Endothelial cell (in vitro differentiated cells): ENCODE results near the gene STARD13. TPM values are rescaled to one million over a fixed set of nuclear protein-coding genes. Genes with fewer than 3 reads are reported as not detected.

Experiments used
- DNase-seq: peaks from one replicate; pipeline ENCODE4 v3.0.0; 2021; ENCODE audit warnings: low spot score
- H3K27ac Mint-ChIP-seq: one replicate; pipeline ENCODE4 v1.8.0; 2021; ENCODE audit warnings: mixed read lengths, inconsistent platforms; ENCODE audit not compliant: unreplicated experiment
- H3K27me3 Mint-ChIP-seq: one replicate; pipeline ENCODE4 v1.8.0; 2021; ENCODE audit warnings: mild to moderate bottlenecking, moderate library complexity, mixed read lengths, inconsistent platforms; ENCODE audit not compliant: unreplicated experiment
- H3K36me3 Mint-ChIP-seq: one replicate; pipeline ENCODE4 v1.8.0; 2021; ENCODE audit warnings: mild to moderate bottlenecking, low read depth, mixed read lengths, inconsistent platforms; ENCODE audit not compliant: unreplicated experiment
- H3K4me1 Mint-ChIP-seq: one replicate; pipeline ENCODE4 v1.8.0; 2021; ENCODE audit warnings: mild to moderate bottlenecking, mixed read lengths, inconsistent platforms; ENCODE audit not compliant: unreplicated experiment
- H3K4me3 Mint-ChIP-seq: one replicate; pipeline ENCODE4 v1.8.0; 2021; ENCODE audit warnings: mild to moderate bottlenecking, mixed read lengths, inconsistent platforms; ENCODE audit not compliant: unreplicated experiment
- H3K9me3 Mint-ChIP-seq: one replicate; pipeline ENCODE4 v1.8.0; 2021; ENCODE audit warnings: mixed read lengths, inconsistent platforms; ENCODE audit not compliant: unreplicated experiment
- CTCF ChIP-seq: fragments of 200-600 bp; sonication (generic); IDR thresholded peaks from one replicate; pipeline ENCODE4 v1.5.0; 2021; ENCODE audit warnings: antibody characterized with exemption; ENCODE audit not compliant: unreplicated experiment
- total RNA-seq: library from RNA; stranded (reverse); fragmentation: NEBNext Ultra II Directional; extraction: Animal tissue kit (Norgen Biotek cat#: 25700); gene quantifications from one replicate; pipeline ENCODE4 v1.2.1, GENCODE V29; 2021; ENCODE audit not compliant: unreplicated experiment

The STARD13 gene
- total RNA-seq, 1 donor from 2014 or later: 63.8 TPM

- Mint-ChIP-seq H3K27ac (no peak overlapping the region), H3K4me3 (peak overlapping the region; percentile 1), H3K36me3 (peaks cover 51% of the 10 kb centered on the region), H3K4me1 (no peaks in the 10 kb centered on the region), H3K27me3 (peaks cover 2% of the 10 kb centered on the region), H3K9me3 (no peaks in the 10 kb centered on the region)
- no peak for DNase-seq
- no peak for TF ChIP-seq CTCF
Observed at GRCh38 chr13:33116321-33117010, 169.1 kb downstream of the STARD13 start.

- H3K27me3 Mint-ChIP-seq: peaks cover 2% of the 10 kb centered on the region
- H3K9me3 Mint-ChIP-seq: no peaks in the 10 kb centered on the region
- no peak for DNase-seq
- H3K4me3 Mint-ChIP-seq: no peak overlapping the region
- no peak overlapping the region for H3K27ac Mint-ChIP-seq
- TF ChIP-seq CTCF: no peak
- peaks cover 55% of the 10 kb centered on the region for H3K36me3 Mint-ChIP-seq
- peaks cover 2% of the 10 kb centered on the region for H3K4me1 Mint-ChIP-seq
Observed at GRCh38 chr13:33115274-33115673, 170.3 kb downstream of the STARD13 start.

GRCh38 chr13:33114146-33114545 is 171.4 kb downstream of the STARD13 start:
- H3K9me3 Mint-ChIP-seq: no peaks in the 10 kb centered on the region
- peaks cover 53% of the 10 kb centered on the region for H3K36me3 Mint-ChIP-seq
- no peak for TF ChIP-seq CTCF
- no peak overlapping the region for H3K27ac Mint-ChIP-seq
- peaks cover 2% of the 10 kb centered on the region for H3K4me1 Mint-ChIP-seq
- peaks cover 2% of the 10 kb centered on the region for H3K27me3 Mint-ChIP-seq
- DNase-seq: no peak
- no peak overlapping the region for H3K4me3 Mint-ChIP-seq

- Mint-ChIP-seq H3K36me3 (peaks cover 54% of the 10 kb centered on the region), H3K9me3 (no peaks in the 10 kb centered on the region), H3K27me3 (peaks cover 2% of the 10 kb centered on the region), H3K4me1 (peaks cover 2% of the 10 kb centered on the region), H3K4me3 (peak overlapping the region; percentile 14), H3K27ac (no peak overlapping the region)
- TF ChIP-seq CTCF: no peak
- DNase-seq: no peak
Observed at GRCh38 chr13:33112766-33113165, 172.8 kb downstream of the STARD13 start.

GRCh38 chr13:33111414-33112110 is 174.0 kb downstream of the STARD13 start:
- H3K36me3 Mint-ChIP-seq: peaks cover 63% of the 10 kb centered on the region
- peaks cover 2% of the 10 kb centered on the region for H3K4me1 Mint-ChIP-seq
- peak overlapping the region; percentile 20 for H3K27ac Mint-ChIP-seq
- H3K27me3 Mint-ChIP-seq: peaks cover 2% of the 10 kb centered on the region
- H3K4me3 Mint-ChIP-seq: no peak overlapping the region
- no peak for TF ChIP-seq CTCF
- no peak for DNase-seq
- no peaks in the 10 kb centered on the region for H3K9me3 Mint-ChIP-seq
